Activated T-helper 1 cell treated with Interleukin-2 at 50 U/mL for 16 hours (primary cell): Measurements from ENCODE around the gene GOLIM4.
"Not testable (repeated sequence)": the region's sequence is repeated elsewhere in the genome, so short reads cannot be mapped to it uniquely, and the experiment has no call there.

ENCODE experiments used
- DNase-seq: peaks from one replicate; pipeline ENCODE4 v3.0.0-alpha.2; 2020; ENCODE audit warnings: low read depth

The GOLIM4 gene

DNA sequence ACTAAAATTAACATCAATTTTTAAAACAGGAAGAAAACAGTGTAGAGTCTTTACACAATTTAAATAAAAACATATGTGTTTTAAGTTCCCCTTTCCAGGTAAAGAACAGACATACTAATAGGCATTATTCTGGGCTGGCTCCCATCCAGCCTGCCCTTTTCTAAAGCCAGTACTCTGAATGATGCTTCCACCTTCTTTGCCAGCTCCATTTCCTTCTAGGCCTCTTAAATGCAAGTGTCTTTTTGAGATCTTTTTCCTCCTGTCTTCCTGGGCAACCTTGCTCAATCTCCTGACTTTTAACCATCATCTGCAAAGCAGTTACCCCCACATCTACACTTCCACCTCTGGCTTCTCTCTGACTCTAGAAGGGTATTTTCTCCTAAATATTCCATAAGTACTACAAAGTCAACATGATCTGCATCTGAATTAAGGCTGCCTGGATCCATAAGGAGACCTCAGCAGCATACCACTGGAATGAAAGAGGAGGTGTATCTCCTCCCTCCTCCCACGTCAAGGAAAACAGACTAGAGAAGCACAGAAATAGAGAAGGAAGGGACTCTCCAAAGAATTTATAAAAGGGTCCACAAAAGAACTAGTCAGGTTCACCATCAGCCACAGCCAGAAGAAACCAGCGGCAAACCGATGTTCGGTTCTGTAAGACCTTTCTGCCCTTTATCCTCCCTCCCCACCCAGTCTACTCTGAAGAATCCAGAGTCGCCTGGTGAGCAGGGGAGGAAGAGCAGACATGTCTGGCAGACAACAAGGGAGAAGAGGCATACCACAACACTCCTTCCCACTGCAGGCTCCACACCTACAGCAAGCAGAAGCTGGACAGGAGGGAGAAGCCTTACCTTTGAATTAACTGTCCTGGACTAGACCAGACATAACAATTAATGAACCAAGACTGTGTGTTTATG, 47.1 kb downstream of the GOLIM4 start:
- no peak for DNase-seq

DNA sequence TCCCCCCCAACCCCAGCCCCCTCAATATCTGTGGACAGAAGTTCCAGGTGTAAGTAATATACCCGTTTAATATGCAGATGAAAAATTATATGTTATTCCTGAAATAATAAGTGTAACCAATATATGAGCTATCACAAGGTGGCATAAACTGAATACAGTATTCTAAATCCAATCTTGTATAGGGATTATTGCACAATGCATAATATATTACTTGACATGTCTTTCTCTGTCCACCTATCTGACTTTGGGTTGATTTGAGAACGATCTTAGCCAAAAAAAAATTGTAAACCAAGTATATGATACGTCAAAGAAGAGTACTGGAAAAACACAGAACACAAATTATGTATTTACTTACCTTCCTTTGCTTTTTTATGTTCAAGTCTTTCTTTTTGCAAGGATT, 47.8 kb downstream of the GOLIM4 start:
- no peak for DNase-seq

DNA sequence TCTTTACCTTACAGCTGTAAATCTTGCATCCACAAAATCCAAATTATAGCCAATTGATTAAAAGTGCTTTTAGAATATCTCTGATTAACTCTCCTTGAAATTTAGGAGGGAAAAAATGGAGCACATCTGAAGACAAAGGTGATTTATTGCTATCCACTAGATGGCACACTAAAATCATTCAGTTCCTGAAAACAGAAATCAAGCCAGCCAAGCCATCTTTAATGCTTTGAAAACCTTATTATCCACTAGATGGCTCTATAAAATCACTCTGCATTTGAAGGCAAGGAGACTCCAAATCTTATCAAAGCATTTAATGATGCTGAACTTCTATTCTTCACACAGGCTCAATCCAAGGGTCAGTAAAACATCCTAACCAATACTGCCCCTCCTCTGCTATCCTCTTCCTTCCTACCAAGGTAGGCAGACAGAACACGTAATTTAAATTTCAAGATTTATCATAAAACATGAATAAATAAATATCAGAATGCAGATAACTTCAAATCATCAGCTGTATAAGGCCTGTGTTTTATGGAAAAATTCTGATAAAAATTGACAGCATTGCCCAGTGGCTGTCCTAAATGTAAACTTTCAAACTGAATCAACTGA, 48.4 kb downstream of the GOLIM4 start:
- DNase-seq: no peak

DNA sequence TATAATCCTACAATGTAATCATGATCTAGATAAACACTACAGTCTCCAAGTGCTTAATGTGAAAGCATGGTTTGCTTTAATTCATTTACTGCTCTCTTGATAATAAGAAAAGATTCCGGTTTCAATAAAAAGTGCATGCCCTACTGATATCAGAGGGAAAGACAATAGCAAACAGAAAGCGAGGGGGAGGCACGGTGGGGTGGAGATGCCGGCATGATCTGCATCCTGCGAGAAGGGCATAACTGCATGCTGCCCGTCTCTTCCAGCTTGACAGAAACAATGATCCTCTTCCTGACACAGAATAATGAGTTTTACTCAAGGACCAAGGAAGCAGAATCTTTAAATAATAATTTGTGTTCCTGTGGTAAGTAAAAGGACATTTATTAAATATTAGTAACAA, 51.7 kb downstream of the GOLIM4 start:
- no peak for DNase-seq

DNA sequence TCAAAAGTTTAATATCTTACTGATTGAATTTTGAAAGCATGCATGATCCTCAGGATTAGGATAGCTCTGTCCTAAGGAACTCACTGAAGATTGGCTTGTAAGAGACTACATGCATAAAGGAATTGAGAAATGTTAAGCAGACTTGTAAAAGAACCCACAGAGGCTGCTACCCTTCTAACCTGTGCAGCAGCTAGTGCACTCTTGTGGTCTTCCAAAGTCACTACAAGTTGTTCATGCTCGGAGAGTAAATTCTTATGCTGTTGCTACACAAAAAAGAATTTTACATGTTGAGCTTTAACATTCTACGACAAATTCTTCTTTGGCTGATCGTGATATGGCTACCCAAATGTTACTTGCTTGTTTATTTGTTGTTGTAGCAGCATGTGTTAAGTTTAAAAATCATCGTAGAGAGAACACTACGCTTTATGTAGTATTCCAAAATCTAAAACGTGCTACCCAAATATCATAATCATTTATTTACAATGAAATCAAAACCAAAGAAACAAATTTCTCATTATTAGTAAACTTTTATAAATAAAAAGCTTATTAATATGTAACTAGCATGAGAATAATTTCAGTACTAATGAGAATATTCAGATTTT, 55.0 kb downstream of the GOLIM4 start:
- no peak for DNase-seq

DNA sequence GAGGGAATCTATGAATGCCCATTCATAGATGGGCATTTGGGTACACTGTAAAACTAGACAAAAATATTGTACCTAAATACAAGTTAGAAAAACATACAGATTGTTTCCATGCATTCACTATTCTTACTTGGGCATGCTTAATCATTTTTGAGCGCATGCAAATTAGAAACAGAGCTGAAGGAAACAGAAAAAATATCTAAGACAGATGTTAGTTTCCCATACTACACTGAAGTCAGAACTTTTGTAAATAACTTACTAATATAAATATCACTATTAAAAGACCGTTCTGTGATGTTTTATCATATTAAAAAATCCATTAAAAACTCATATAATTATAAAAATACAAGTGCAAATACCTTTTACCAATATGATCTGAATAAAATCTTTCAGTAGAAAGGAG, 58.7 kb downstream of the GOLIM4 start:
- no peak for DNase-seq

DNA sequence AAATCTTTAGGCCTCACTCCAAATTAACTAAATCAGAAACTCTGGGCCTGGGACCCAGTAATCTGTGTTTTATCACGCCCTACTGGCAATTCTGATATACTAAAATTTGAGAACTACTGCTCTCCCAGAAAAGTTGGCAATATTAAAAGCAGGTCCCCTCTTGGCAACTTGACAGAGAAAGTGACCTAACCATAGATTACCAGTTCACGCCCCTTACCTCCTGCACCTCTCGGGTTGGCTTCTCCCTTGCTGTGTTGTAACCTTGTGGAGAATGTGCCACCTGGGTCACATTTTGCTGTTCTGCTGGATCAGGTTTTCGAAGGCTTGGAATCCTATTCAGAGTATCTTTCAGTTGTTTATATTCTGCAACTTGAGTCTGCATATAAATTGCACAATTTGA, 59.1 kb downstream of the GOLIM4 start:
- no peak for DNase-seq

DNA sequence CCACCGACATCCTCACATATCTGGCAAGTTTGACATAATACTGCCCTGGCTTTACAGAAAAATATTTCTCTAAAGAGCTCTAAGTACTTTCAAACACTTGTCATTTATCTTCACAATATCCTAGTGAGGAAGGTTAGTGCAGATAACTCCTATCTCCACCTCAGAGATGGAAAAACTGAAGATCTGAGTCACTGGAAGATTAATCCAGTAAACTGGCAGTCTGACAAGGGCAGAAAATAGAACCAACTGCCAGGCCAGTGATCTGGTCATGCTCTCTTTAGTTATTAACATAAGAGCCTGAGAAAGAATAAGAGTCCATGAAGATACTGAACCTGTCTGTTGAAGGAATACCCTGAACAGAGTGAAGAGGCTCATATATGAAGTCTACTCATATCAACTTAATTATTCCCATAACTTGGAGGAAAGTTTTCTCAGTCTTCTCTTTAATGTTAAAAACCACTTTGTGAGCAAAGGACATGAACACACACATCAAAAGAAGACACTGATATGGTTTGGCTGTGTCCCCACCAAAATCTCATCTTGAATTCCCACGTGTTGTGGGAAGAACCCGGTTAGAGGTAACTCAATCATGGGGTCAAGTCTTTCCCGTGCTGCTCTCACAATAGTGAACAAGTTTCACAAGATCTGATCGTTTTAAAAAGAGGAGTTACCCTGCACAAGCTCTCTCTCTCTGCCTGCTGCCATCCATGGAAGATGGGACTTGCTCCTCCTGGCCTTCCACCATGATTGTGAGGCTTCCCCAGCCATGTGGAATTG, 61.4 kb downstream of the GOLIM4 start:
- no peak for DNase-seq

DNA sequence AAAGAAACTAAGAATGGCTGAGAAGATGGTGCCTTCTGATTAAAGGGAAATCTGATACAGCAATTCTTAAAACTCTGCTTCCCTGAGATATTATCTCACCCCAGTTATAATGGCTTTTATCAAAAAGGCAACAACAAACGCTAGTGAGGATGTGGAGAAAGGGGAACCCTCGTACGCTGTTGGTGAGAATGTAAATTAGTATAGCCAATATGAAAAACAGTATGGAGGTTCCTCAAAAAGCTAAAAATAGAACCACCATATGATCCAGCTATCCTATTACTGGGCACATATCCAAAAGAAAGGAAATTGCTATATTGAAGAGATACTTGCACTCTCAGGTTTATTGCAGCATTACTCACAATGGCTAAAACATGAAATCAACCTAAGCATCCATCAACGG, 65.1 kb downstream of the GOLIM4 start:
- DNase-seq: no peak

DNA sequence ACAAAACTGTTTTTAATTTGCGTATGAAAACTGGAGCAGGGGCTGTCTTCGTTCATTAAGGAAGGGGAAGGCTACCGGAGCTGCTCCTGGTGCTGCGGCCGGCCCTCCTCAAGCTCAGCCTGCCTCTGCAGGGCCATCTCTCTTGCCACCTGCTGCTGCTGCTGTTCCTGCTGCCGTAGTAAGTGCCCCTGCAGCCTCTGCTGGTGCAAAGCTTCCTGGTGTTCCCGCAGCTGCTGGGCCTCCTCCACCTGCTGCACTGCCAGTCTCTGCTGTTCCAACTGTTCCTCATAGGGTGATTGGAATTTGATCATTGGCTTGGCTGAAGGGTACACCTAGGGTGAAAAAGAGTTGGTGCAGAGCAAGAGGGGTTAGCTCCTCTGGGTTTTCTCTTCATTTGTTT, 66.0 kb downstream of the GOLIM4 start:
- no peak for DNase-seq

DNA sequence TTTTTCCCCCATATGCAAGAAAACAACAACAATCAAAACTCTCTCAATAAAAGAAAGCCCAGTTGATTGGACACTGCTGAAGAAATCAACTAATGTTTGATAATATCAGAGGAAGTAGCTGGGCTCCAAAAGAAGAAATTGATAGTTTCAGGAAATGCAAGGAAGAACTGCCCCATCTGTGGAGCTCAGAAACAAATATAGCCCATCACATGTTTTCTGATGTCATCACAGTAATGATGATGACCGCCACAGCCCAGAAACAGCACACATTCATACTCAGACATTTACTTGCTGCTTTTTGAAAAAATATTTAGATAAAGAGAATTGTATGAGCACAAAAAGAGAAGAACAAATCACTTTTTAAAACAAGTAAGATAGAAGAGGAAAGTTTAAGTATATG, 67.6 kb downstream of the GOLIM4 start:
- DNase-seq: no peak

DNA sequence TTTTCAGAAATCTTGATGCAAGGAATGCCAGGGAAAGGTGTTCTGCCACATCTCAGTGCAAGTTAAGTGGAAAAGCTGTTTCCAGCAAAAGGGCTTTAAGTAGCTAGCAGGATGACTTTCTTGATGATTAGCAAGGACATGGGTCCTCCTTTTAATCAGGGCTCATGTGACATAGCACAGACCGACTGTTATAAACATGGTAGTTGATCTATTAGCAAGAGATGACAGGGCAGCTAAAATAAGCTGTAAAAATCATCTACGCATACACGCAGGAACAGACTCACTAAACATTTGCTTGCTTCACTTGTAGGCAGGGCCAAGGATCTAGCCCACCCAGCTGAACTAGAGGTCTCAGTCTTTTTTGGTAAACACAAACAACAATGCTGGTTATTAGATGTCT, 69.0 kb downstream of the GOLIM4 start:
- no peak for DNase-seq

DNA sequence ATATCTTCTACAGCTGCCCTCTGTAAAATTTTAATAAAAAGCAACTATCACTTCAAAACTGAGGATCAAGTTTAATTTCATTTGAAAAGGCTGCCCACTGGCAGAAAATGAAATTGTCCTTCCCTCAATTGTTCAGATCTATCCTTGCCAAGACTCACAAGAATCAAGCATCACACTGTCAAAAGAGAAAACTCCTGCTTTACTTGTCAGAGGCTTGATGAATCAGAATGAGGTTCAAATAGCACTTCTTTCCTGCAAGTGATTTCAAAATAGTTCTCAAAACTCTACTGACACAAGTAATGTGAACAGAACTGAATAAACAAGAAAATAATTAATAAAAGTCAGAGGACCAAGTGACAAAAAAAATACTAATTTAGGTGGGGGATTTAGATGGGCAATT, 70.6 kb downstream of the GOLIM4 start:
- no peak for DNase-seq

DNA sequence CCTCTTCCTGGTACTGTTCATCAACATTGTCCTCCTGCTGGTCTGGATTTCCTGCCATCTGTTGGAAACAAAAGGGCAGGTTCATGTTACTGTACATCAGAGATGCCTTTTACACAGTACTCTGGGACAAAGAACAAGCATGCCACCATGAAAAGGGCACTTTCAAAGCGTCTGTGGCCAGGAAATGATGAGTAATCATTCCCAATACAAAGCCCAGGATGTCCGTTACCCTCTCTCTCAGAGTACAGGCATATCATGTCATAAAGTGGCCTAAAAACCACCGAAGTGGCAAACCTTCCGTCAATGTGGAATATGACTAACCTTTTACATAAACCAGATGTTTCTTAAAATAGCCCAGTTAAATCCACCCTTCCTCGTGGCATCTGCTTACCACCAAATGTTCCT, 71.2 kb downstream of the GOLIM4 start:
- DNase-seq: no peak

DNA sequence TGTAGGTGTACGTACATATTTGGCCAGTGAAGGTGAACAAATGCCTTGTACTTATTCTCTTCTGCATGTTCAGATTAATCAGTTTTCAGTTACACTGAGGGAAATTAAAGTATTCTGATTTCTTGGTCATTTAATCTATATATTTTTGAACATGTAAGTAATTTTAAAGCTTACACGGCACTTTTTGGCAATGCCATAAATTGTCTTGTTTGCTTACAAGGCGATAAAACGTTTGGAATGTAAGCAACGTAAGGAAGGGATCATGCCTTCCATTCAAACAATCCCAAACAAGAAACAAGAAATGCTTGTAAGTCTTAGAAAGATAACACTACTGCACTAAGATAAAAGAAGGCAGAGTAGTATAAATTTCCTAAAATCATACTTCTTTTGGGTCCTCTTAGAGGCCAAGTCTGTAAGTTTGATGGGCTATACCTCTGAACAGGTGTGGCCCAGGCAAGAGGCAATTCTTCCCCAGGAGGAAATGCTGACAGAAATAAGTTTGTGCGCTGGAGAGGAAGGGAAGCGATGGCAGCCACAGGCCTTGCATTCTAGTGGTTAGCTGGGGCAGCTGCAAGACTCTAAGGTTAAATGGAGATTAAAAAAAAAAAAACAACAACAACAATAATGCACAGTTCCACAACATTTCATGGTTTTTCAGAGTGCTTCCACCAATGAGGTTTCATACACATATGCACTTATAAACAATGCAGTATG, 73.8 kb downstream of the GOLIM4 start:
- no peak for DNase-seq

DNA sequence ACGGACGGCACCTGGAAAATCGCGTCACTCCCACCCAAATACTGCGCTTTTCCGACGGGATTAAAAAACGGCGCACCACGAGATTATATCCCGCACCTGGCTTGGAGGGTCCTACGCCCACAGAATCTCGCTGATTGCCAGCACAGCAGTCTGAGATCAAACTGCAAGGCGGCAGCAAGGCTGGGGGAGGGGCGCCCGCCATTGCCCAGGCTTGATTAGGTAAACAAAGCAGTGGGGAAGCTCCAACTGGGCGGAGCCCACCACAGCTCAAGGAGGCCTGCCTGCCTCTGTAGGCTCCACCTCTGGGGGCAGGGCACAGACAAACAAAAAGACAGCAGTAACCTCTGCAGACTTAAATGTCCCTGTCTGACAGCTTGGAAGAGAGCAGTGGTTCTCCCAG, 84.4 kb downstream of the GOLIM4 start:
- DNase-seq: not testable (repeated sequence)

DNA sequence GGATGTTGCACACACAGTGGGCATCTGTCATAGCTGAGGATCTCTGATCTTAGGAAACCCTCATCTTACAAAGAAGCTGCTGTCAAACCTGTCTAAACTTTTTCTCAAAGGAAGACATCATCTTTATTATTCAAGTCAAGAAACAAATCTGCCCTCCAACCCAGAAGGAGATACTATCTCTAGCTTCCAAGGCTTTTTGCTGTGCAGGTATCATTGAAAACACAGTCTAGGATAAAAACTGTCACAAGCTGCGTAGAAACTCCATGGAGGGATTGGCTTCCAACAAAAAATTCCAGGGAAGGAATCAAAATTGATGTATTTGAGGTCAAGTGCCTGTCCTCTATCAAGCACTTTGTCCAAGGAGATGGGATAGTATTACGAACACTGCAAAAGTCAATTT, 89.1 kb downstream of the GOLIM4 start:
- DNase-seq: no peak

DNA sequence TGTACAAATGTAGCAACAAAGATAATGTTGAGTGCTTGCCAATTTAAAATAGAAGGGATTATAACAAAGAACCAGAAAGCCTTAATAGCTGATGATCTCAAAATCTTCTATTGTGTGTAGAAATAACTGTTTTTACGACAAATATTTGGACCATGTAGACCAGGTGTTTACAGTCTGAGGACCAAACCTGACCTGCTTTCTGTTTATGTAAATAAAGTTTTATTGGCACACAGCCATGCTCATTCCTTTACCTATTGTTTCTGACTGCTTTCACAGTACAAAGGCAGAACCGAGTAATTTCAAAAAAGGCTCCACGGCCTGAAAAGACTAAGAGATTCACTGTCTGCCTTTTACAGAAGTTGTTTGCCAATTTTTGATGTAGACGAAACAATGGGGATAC, 91.8 kb downstream of the GOLIM4 start:
- DNase-seq: no peak

DNA sequence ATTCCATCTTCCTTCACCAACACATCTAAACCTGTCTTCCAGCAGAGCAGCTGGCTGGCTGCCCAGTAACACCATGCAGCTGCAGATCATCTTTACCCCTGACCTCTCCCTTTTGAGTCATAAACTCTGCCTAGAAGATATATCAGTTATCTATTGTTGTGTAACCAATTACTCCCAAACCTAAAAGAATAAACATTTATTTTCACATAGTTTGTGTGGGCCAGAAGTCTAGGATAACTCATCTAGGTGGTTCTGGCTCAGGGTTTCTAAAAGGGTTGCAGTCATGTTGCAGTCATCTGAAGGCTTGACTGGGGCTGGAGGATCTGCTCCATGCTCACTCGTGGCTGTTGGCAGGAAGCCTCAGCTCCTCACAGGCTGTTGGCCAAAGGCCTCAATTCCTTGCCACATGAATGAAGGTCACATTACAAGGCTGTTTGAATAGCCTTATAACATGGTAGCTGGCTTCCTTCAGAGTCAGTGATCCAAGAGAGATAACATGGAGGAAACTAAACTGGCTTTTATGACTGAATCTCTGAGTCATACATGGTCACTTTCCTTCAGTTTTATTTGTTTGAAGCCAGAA, 92.8 kb downstream of the GOLIM4 start:
- DNase-seq: no peak

DNA sequence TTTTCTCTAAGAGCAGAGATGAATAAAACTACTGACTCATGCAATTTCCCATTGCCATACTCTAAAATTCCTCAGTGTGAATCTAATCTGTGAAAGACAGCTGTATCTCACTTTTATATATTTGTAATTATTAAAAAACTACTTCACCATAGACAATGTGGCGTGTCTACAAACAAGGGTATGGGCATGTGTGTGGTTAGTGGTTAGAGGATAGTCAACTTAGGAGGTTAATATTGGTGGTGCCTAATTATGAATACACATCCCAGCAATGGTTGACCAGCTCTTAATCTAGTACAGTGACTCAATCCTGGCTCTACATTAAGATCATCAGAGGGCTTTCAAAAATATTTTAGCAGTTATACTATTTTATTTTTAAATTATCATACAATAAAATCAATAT, 94.5 kb downstream of the GOLIM4 start:
- no peak for DNase-seq

DNA sequence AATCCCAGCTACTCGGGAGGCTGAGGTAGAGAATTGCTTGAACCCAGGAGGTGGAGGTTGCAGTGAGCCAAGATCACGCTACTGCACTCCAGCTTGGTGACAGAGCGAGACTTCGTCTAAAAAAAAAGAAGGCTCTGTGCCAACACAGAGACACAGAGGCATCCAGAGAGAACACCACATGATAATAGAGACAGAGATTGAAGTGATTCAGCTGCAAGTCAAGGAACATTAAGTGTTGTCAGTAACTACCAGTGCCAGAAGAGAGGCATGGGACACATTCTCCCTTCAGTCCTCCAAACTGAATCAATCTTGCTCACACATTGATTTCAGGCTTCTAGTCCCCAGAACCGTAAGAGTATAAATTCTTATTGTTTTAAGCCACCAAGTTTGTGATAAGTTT, 97.5 kb downstream of the GOLIM4 start:
- DNase-seq: no peak

DNA sequence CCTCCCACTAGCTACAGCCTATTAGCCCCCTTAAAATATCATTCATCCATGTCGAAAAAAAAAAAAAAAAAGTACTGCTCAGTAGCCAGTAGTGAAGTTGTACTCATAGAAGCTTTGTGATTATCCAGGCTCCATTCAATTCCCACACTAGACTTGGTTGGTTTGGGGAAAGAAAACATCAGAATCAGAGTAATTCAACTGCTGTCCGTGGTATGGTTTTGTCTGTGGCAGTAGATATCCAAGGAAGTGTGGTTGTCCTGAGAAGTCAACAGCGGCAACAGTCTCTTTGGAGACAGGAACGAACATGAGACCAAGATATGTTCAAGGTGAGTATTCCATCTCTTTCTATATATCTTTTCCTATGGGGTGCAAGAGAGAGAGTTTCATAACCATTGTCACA, 99.2 kb downstream of the GOLIM4 start:
- DNase-seq: no peak
